Stimulated activated CD4-positive, alpha-beta T cell treated with anti-CD3 and anti-CD28 coated beads, TNF-alpha, amount 100 ng/mL, for 24 hours (primary cell): ENCODE results near the gene PTRHD1.

Experiments used
- DNase-seq, 3 experiments: peaks; one replicate each; pipeline ENCODE4 v3.0.0-alpha.2; 2020; ENCODE audit warnings: low read depth in 3 of 3

PTRHD1 gene

DNA sequence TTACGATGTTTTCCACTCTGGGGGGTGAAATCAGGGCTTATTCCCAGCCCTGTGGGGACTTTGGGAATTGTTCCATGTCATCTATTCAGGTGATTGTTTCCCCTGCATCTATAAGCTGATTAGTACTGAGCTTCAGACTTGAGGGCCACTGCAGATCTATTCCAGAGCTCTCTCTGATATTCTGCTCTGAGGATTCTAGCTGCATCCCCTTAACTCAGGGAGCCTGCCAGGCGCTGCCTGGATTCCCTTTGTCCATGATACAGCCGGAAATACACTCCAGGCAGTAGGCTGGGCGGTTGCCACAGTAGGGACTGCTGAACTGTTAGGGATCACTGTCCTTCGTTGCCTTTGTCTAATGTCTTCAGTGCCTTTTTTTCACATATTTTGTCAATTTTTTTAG is 31.3 kb downstream of the PTRHD1 start:
- DNase-seq, result no peak

DNA sequence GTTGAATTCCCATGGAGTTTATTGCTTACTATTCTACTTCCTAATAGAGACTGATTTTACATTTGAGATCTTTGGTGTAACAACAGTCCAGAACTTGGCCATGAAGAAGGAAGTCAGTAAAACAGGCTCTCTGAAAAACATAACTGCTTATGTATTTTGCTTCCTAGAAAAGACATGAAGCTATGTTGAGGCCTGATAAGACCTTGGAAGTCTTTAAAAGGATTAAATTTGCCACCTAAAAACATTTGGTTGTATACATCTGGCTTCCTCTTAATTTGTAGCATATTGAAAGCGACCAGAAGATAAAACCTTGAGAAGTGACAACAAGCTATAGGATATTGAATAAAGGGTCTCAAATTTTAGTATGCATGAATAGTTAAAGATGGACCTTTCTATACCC is 36.4 kb downstream of the PTRHD1 start:
- no peak for DNase-seq

DNA sequence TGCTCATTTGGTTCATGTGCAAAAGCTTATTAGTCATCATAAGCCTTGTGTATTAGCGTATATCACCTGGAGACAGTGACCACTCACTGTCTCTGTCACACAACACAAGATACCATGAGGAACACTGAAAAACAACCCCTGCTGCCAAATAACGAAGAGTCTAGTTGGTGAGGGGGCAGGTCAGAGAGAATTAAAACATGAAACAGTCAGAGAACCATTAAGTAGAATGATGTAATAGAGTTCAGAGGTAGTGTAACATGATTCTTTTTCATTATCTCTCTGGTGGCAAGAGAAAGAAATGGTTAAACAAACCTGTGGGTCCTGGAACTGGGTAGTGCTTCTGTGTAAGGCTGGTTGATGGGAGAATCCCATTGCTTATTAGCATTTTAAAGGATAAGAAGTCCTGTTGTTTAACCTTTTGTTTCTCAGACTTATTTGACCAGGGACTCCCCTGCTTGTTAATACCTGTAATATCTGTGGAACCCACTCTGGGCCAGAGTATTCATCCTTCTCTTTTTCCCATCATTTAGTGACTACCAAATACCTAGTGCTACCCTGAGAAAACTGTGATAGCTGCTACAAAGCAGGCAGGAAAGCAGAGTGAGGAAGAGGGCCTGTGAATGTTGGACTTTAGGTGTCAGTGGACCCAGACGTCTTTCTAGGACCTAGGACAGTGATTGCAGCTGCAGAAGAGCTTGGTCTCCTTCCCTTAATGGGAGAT is 38.0 kb downstream of the PTRHD1 start:
- DNase-seq, result no peak

DNA sequence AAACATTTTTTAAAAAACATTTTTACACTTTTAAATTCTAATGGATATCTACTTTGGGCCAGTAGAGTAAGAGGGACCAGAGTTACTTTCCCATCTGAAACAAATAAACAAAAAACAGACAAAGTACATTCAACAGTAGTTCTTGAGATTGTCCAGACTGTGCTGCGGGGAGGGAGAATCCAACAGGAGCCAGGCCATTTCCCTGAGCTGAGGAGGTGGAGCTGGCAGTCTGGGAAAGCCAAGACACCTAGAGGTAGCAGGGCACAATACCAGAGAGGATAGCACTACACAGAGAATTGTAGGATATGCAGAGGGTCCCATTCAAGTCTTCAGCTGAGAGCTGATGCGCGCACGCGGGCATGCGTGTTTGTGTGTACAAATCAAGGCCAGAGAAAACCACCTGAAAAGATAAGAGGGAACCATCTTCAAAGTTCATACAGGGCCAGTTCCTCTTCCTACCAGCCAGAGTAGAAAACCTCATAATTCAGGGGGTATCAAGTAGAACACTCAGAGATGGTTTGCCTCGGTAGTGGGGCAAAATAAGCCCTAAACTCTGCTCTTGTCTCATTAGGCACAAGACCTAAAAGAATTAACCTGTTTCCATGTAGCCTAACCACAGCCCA is 44.0 kb downstream of the PTRHD1 start:
- no peak for DNase-seq

DNA sequence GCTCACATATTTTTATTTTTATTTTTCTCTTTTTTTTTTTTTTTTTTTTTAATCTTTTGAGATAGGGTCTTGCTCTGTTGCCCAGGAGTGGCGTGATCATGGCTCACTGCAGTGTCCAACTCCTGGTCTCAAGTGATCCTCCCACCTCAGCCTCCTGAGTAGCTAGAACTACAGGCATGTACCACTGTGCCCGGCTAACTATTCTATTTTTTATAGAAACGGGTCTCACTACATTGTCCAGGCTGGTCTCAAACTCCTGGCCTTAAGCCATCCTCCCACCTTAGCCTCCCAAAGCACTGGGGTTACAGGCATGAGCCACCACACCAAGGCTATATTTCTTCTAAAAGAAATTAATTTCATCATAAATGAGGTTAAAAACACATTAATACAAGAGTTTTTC is 45.9 kb downstream of the PTRHD1 start:
- no peak for DNase-seq

DNA sequence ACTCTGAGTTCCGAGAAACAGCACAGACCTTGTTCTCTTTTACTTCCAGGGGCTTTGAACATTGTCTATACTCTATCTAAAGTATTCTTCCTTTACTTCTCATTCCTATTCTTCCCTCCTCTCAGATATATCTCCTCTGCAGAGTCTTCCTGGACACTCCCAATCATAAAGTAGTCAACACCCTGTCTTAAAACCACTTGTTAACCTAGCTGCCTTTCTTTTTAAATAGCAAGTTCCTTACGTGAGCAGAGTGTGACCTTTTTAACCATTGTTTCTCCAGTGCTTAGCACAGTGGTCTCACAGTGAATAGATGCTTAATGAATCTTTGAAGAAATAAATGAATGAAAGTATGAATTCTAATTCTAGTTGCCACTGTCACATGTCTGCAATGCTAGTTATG is 47.4 kb downstream of the PTRHD1 start:
- no peak for DNase-seq

DNA sequence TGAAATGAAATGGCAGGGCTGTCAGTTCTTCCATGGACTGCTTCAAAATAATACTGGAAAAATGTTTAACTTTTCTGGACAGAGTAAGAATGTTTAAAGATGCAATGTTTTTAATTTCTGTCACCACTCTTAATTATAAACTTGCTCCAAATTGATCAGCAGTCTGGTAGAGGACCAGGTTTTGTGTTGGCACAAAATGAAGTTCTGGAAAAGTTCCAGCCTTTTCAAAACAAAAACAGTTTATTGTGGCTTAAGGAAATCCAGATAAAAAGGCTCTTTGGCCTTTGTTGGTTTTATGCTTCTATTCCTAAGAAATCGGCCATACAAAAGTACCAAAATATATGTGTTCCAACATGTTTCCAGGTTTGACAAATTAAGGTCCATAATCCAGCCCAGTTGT is 48.8 kb downstream of the PTRHD1 start:
- no peak for DNase-seq

DNA sequence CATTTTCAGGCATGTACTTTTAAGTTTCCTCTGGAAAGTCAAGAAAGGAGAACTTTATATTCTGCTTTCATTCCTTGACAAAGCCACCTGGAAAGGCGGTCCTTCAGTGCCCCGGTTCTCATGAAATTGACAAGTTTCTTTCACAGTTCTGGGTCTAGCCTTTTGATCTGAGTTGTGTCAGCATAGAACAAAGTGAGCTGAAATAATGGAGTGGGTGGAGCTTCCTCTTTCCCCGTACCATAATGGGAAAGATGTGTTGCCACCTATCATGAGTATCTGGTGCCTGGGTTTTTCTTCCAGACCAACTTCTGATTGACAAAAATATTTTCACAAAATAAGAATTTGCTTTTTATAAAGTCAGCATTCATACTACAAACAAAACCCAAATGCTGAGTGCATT is 49.3 kb downstream of the PTRHD1 start:
- DNase-seq, result no peak

DNA sequence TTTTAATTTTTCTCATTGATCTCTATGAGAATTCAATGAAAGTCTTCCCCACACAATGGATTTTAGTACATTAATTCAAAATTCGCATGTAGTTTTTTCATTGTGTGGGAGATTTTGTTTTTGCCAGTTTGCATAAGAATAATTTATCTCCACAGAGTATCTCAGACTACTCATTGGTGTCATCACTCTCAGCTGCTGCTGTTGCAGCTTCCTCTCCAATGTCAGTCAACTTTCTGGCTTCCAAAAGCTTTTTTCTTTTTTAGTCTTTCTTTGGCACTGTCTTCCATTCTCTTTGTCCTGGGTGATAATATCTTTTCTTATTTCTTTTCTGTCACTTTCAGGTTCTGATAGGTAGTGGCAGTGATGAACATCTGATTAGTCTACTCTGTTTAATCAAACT is 50.5 kb downstream of the PTRHD1 start:
- no peak for DNase-seq

DNA sequence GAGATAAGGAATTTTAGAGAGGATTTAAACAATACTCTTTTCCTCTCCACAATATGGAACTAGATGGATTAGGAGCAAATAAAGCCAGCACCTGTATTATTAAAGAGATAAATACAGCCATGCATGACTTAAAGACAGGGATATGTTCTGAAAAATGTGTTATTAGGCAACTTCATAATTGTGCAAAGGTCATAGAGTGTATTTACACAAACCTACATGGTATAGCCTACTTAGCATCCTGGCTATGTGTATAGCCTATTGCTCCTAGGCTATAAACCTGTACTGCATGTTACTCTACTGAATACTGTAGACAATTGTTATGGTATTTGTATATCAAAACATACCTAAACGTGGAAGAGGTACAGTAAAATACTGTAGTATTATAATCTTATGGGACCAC is 53.0 kb downstream of the PTRHD1 start:
- DNase-seq, result no peak
